Activated T-cell treated with anti-CD3 and anti-CD28 coated beads for 1 hour (primary cell): ENCODE data around the gene FAM53B.

Experiments
- DNase-seq: peaks from one replicate; pipeline ENCODE4 v3.0.0-alpha.2; 2020; ENCODE audit warnings: low read depth

Gene FAM53B

GRCh38 chr10:124696446-124697392 lies 47.5 kb downstream of the FAM53B start:
- no peak for DNase-seq

- DNase-seq = no peak
Measured at GRCh38 chr10:124695259-124695658, 48.9 kb downstream of the FAM53B start.

GRCh38 chr10:124694481-124695220 lies 49.5 kb downstream of the FAM53B start:
- DNase-seq = no peak

DNA sequence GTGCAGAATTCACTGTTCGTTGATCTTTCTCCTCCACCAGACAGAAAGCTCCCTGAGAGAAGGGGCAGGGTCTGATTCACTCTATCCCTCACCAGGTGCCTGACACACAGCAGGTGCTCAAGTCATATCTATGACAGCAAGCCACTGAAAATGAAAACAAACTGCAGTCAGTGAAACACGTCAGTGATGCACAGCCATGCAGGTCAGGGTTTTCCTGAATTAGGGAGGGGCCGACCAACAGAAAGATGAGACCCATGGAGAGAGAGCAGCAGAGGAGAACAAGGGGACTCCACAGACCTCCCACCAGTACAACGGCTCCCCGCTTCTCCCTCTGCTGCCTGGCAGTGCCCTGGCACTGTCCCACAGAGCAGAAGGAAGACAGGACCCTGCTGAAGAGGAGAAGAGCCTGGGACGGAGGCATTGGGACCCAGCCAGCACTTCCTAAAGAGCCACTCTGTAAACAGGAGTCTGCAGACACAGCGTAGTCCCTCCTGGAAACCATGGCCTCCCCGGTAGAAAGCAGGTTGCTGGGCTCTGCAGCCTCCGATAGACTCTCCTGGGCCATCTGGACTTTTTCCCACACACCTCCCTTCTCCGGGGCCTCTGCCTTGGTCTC lies 50.3 kb downstream of the FAM53B start:
- DNase-seq = no peak

- DNase-seq = no peak
Measured at GRCh38 chr10:124693396-124693795, 50.8 kb downstream of the FAM53B start.

DNA sequence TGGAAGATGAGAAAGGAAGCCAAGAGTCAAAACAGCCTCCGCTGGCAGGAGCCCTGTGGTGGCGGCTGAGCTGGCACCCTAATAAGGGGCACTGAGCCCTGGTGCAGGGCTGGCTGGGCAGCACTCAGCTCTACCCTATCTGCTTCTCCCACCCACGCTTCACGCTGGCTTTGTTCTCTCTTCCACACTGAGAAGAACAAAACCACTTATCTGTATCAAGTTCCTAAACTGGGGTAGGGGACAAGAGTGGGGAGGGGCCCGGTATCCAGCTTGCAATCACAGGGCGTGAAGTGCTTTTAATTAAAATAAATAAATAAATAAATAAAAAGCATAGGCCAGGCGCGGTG lies 52.1 kb downstream of the FAM53B start:
- DNase-seq = no peak

GRCh38 chr10:124691421-124692099 lies 52.6 kb downstream of the FAM53B start:
- no peak for DNase-seq

DNA sequence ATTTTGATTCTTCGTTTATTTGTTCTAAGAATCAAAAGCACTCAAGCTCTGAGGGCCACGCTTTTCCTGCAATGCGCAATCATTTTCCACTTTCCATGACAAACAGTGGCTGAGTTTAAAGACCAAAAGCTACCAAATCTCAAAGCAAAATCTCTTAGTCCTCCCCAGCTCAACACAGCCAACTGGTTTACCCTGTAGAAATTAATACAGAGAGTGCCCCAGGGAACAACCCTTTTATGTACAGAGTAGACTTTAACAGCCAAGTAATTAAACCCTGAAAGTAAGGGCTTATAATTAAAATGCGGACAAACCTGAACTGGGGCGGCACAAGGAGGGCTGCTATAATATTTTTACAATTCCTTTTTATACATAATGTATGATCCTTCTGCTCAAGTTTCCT lies 53.2 kb downstream of the FAM53B start:
- DNase-seq = no peak

DNA sequence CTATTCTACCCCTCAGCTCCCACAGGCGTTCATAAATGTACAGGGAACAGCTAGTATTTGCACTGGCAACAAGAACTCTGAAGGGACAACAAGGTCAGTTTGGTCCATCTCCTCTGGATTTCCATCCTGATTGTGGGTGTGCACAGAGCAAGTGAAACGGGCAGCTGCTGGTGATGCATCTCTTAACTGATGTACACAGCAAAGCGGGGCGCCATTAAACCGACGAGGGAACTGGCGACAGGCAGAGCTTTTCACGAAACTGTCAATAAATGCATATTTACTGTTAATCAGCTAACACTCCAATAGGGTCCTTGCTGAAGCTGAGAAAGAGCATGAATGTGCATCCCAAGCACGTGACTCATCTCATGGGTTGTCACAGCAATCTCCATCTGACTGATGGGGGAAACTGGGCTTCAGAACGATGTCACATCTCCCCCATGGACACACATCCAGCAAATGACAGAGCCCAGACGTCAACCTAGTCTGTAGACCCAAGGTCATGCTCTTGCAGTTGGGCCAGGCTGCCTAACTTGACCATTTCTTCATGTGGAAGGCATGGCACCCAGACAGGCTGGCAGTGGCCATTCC lies 54.2 kb downstream of the FAM53B start:
- no peak for DNase-seq

DNA sequence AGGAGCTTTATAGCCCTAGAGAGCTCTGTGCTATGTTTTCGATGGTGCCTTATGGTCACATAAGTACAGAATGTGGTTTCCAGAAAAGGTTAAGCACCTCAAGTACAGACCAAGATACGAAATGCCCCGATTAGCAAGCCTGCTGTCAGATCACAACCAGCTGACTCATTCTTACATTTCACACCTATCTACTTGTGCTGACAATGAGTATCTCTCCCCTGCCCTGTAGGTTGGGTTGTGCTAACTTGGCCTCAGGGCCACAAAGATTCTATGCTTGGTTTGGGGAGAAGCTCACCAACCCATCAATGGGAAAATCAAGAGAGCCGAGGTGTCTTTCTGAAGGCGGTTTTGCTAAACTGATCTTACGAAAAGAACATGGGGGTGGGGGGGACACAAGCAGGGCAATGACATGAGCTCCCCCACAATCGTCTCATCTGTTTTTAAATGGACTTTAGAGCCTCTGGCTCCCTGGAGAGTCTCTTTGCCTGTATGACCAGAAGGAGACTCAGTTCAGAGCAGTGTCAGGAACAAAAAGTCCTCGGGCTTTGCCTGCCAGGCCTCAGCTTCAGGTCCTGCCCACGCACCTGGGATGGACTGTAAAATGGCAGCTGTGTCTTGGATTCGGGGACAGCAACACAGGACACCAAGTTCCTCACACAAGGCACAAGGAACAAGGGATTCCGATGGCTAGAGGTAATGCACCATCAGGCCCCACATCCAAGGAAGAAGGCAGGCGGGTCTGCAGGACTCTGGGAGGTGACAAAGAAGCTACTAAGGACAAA lies 55.1 kb downstream of the FAM53B start:
- no peak for DNase-seq

GRCh38 chr10:124688386-124688785 lies 55.8 kb downstream of the FAM53B start:
- no peak for DNase-seq

- no peak for DNase-seq
Measured at GRCh38 chr10:124686707-124687376, 57.3 kb downstream of the FAM53B start.

GRCh38 chr10:124685261-124685660 lies 58.9 kb downstream of the FAM53B start:
- DNase-seq = no peak

- no peak for DNase-seq
Measured at GRCh38 chr10:124683814-124684213, 60.4 kb downstream of the FAM53B start.

- DNase-seq = no peak
Measured at GRCh38 chr10:124681626-124682552, 62.3 kb downstream of the FAM53B start.

DNA sequence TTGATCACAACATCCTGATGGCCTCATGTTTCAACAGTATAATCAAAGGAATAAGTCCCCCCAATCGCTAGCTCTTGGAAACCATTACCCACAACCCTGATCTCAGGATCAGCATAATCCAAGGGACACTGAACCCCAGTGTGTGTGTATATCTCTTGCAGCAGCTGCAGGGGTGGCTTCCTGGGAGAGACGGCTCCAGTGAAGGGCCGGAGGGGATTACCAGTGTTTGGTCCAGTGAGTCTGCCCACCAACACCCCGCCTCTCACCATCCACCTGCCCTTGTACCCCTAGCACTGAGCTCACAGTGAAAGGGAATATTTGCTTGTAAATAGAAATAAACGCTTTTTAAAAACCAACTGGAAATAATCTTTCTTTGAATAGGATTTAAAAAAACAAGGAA lies 63.1 kb downstream of the FAM53B start:
- no peak for DNase-seq

DNA sequence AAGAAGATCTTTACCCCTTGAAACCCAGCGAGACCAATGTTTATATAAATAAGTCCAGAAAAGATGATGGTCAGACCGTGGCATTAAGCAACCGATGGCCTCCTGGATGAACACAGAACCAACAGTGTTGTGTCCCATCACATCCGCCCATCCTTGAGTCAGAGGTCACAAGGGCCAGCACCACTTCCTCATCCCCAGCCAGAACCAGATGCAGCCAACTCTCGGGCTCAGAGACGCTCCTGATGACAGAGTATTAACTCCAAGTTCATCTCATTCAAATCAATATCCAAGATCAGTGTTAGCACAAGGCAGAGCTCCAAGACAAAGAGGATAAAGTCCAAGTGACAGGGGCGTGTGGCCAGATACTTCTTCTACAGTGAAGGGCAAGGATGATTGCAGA lies 63.5 kb downstream of the FAM53B start:
- DNase-seq = no peak

DNA sequence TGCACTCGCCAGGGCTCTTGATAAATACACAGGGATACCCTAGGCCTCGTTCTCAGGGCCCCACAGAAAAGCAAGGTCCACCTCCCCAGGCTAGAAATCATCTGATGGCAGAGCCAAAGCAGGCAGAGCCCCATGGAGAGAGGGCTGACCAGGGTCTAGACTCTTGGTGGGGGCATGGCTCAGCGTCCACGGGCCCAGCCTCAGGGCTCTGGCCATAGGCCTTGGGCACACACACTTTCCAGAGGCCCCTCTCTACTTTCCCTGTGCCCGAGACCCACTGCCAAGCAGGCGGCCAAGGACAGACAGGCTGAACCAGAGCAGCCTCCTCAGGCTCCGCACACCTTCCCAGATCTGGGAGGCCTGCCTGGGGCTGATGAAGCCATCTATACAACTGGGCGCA lies 64.8 kb downstream of the FAM53B start:
- no peak for DNase-seq

DNA sequence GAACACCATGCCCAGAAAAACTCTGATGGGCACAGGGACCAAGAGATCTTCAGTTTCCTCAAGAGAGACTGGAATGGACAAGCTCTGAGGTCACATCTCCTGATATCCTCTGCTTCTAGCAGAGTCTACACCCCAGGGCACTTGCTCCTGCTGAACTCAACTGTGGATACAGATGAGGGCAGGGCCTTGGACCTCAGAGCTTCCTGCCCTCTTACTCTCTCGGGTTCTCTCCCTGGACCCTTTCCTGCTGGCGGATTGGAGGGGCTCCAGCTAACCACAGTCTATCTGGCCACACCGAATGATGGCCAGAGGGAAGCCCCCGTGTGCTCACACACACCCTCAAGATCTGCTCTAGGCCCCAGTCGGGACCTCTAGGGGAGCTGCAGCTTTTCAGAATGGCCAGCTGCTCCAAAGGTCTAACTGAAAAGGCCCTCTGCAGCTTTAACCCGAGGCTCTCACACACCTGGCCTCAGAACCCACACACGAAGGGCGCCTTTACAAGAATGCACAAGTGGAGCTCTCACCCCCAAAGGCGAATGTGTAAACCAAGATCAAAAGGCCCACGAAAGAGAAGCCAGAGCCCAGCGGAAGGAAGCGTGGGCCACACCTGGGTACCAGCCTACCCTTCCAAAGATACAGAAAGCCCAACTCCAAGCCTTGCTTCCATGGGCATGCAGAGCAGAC lies 65.5 kb downstream of the FAM53B start:
- DNase-seq = no peak
